Left ventricle myocardium inferior (tissue), 1 donor: ENCODE results near the gene NPR2. TPM values are rescaled to one million over a fixed set of nuclear protein-coding genes. Genes with fewer than 3 reads are reported as not detected.

ENCODE experiments used
- DNase-seq: peaks from one replicate; pipeline ENCODE4 v3.0.0-alpha.2; 2020
- H3K27ac ChIP-seq: fragments of 200-600 bp; replicated peaks from 2 replicates; pipeline ENCODE4 v1.8.0; 2021
- H3K27me3 ChIP-seq: fragments of 200-600 bp; 2 replicates; pipeline ENCODE4 v1.8.0; 2021; ENCODE audit warnings: low read depth
- H3K36me3 ChIP-seq: fragments of 200-600 bp; 2 replicates; pipeline ENCODE4 v1.8.0; 2021
- H3K4me1 ChIP-seq: fragments of 200-600 bp; 2 replicates; pipeline ENCODE4 v1.8.0; 2021
- H3K4me3 ChIP-seq: fragments of 200-600 bp; 2 replicates; pipeline ENCODE4 v1.8.0; 2021; ENCODE audit warnings: mild to moderate bottlenecking, moderate library complexity
- H3K9me3 ChIP-seq: fragments of 200-600 bp; replicated peaks from 2 replicates; pipeline ENCODE4 v1.8.0; 2021
- intact Hi-C: fragments of 100-400 bp; cut with micrococcal nuclease; formaldehyde crosslinking; loops from one replicate; pipeline ENCODE4 v1.11.0; 2022
- total RNA-seq: library from RNA; stranded (reverse); fragmentation: NEBNext Ultra II Directional; extraction: Animal tissue kit (Norgen Biotek cat#: 25700); gene quantifications from one replicate; pipeline ENCODE4 v1.2.1, GENCODE V29; 2021
- TF ChIP-seq, protein P1 (sequence below): fragments of 200-600 bp; IDR thresholded peaks from 2 replicates; pipeline ENCODE4 v1.8.0; 2021; ENCODE audit warnings: antibody characterized with exemption, mild to moderate bottlenecking, borderline replicate concordance
- donor health status: DM: no; HTN: yes; CAD: no; lungs with severe emphysema.

Gene NPR2
- total RNA-seq, 1 donor from 2014 or later: 24.2 TPM

DNA sequence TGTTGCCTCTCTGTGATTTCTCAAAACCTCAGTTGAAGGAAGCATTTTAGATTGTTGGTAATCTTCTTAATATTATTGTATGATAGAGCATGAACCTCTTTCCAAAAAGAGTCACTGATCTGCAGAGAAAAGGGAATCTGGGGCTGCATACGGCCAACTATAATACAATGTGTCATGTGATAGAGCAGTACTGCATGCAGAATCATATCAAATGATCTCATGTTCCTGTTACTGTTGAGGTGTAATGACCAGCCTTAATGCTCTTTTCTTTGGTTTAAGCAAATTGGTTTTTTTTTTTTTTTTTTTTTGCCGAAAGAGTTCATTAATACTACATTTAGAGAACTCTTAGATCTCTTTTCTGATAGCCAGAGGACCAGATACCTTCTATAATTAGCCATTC, 24.4 kb upstream of the NPR2 start:
- Histone ChIP-seq H3K36me3 (no peaks in the 10 kb centered on the region), H3K4me1 (peaks cover 22% of the 10 kb centered on the region), H3K27me3 (no peaks in the 10 kb centered on the region), H3K4me3 (no peak overlapping the region), H3K9me3 (no peaks in the 10 kb centered on the region), H3K27ac (no peak overlapping the region)
- DNase-seq: no peak
- intact Hi-C loops: no loop called here
- TF ChIP-seq, protein P1, sequence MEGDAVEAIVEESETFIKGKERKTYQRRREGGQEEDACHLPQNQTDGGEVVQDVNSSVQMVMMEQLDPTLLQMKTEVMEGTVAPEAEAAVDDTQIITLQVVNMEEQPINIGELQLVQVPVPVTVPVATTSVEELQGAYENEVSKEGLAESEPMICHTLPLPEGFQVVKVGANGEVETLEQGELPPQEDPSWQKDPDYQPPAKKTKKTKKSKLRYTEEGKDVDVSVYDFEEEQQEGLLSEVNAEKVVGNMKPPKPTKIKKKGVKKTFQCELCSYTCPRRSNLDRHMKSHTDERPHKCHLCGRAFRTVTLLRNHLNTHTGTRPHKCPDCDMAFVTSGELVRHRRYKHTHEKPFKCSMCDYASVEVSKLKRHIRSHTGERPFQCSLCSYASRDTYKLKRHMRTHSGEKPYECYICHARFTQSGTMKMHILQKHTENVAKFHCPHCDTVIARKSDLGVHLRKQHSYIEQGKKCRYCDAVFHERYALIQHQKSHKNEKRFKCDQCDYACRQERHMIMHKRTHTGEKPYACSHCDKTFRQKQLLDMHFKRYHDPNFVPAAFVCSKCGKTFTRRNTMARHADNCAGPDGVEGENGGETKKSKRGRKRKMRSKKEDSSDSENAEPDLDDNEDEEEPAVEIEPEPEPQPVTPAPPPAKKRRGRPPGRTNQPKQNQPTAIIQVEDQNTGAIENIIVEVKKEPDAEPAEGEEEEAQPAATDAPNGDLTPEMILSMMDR: no peak

DNA sequence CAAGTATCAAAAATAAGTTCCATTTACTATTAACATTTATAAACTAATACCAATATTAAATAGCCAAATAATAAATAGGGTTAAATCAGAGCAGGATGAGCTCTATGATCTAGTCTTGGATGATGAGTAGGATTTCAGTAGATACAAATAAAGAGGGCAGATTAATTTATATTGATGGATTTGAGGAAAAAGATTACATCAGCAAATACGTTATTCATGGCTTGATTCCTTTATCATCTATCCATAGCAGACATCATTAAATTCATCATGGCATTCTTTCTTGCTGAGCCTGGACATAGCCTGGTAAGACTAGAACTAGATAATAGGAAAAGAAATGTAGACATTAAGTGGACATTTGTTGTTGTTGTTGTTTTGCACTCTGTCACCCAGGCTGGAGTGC, 23.9 kb upstream of the NPR2 start:
- Histone ChIP-seq H3K4me3 (no peak overlapping the region), H3K27ac (no peak overlapping the region), H3K9me3 (no peaks in the 10 kb centered on the region), H3K36me3 (no peaks in the 10 kb centered on the region), H3K27me3 (no peaks in the 10 kb centered on the region), H3K4me1 (peaks cover 26% of the 10 kb centered on the region)
- TF ChIP-seq, protein P1: no peak
- no peak for DNase-seq
- intact Hi-C loops: no loop called here

DNA sequence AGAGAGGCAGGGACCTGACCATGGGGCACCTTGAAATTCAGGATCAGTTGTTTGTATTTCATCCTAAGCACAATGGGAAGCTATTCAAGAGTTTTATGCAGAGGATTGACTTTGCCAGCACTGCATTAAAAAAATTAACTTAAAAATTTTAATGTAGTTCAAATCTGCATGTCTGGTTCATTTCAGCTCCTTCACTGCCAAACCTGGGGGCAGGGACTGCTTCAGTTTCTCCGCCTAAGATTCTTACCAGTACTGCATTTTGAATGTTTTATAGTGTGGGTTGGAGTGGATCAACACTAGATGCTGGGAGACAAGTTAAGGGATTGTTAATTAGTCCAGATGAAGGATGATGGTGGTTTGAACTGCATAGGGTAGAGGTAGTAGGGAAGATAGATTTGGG, 21.6 kb upstream of the NPR2 start:
- TF ChIP-seq, protein P1: no peak
- H3K4me3 ChIP-seq: no peak overlapping the region
- intact Hi-C loops: no loop called here
- no peaks in the 10 kb centered on the region for H3K9me3 ChIP-seq
- H3K27ac ChIP-seq: no peak overlapping the region
- no peaks in the 10 kb centered on the region for H3K36me3 ChIP-seq
- H3K4me1 ChIP-seq: peaks cover 26% of the 10 kb centered on the region
- no peaks in the 10 kb centered on the region for H3K27me3 ChIP-seq
- DNase-seq: no peak

DNA sequence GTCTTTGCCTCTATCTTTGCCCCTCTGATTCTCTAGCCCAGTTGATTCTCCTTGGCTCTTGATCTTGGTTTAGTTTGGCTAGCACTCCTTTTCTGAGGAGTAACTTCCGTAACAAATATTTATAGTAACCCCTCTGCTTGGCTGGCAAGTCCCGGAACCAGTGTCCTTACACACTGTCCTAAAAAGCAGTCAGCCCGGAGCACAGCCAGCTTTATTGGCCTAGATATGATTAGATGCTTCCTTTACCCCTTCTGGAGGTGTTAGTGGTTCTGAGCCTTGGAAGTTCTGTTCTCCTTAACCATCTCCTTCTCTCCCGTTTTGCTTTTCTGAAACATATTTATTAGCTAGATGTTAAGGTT, 20.3 kb upstream of the NPR2 start:
- Histone ChIP-seq H3K27ac (peak overlapping the region; percentile 74), H3K4me3 (peak overlapping the region; percentile 26), H3K9me3 (no peaks in the 10 kb centered on the region), H3K27me3 (no peaks in the 10 kb centered on the region), H3K36me3 (no peaks in the 10 kb centered on the region), H3K4me1 (peaks cover 34% of the 10 kb centered on the region)
- TF ChIP-seq, protein P1: no peak
- DNase-seq: peak; percentile 54
- intact Hi-C loops: no loop called here

DNA sequence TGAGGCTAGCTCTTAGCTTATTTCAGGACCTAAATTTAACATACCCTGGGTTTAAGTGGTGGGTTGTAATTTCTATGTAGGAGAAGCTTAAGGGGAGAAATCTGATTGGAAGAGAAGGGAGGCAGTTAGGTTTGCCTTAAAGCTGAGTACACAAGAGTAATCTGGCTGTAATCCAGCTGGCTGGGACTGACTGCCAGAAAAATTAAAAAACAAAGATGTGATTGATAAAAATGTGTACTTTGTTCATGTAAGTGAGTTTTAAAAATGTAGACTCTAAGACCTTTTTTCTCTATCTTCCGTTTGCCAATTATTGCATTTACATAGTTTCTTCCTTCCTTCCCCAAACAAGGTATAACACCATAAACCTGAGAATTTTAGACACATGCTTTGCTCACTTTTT, 19.9 kb upstream of the NPR2 start:
- TF ChIP-seq, protein P1: no peak
- H3K4me1 ChIP-seq: peaks cover 34% of the 10 kb centered on the region
- no peaks in the 10 kb centered on the region for H3K27me3 ChIP-seq
- peak overlapping the region; percentile 26 for H3K4me3 ChIP-seq
- DNase-seq: no peak
- intact Hi-C loops: no loop called here
- peak overlapping the region; percentile 74 for H3K27ac ChIP-seq
- H3K9me3 ChIP-seq: no peaks in the 10 kb centered on the region
- H3K36me3 ChIP-seq: no peaks in the 10 kb centered on the region

DNA sequence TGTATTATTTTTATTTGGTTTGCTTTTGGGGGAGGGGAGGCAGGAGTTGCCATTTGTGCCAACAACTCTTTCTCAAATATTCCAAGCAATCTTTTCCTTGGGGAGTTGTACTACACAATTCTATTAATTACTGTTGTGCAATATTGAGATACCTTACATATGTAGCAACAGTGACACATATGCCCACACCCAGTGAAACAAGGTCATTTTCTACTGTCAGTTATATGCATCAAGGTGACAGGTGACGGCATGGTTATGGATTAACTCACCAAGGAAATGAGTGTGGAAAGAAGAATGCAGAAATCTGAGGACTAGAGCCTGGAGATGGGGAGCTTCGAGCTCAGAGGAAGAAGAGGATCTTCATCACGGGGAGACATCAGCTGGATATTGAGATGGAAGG, 19.4 kb upstream of the NPR2 start:
- H3K27ac ChIP-seq: peak overlapping the region; percentile 74
- intact Hi-C loops: no loop called here
- H3K9me3 ChIP-seq: no peaks in the 10 kb centered on the region
- no peaks in the 10 kb centered on the region for H3K36me3 ChIP-seq
- DNase-seq: no peak
- H3K27me3 ChIP-seq: no peaks in the 10 kb centered on the region
- no peak overlapping the region for H3K4me3 ChIP-seq
- peaks cover 34% of the 10 kb centered on the region for H3K4me1 ChIP-seq
- TF ChIP-seq, protein P1: no peak
